ENCODE results near the gene PTPN6. TPM values are rescaled to one million over a fixed set of nuclear protein-coding genes. Genes with fewer than 3 reads are reported as not detected.

The PTPN6 gene
- total and polyA plus RNA-seq, 2 of the 4 experiments (the other 2 are of a cell fraction) = under 0.01 to 0.14 TPM

DNA sequence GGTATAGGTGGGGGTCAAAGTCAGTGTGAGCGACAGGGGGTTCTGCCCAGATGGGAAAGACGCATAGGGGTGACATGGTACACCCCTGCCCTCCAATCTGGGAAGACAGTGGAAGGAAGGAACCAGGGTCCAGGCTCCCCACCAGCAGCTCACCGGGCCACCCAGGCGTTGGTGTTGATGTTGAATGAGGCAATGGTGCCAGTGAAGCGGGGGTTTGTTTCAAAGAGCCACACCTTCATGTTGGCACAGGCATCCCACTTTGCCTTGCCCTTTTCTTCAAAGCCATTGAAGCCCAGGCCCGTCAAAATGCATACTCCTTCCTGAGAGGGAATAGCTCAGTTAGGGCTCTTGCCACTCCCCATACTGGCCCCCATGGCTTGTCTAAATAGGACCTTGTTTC, 27.0 kb downstream of the PTPN6 start:
- Histone ChIP-seq H4K91ac (ENCODE audit: insufficient read depth, low read depth, low read length) (no peak overlapping the region), H3K27me3 (ENCODE audit: control insufficient read depth, insufficient read depth, low read length) (no peaks in the 10 kb centered on the region), H4K20me1 (ENCODE audit: insufficient read depth, low read length) (no peaks in the 10 kb centered on the region), H4K8ac (ENCODE audit: low read depth in 2 of 2, low read length in 2 of 2) (no peak overlapping the region), H3K56ac (ENCODE audit: extremely low read depth, insufficient read depth, low read length) (no peak overlapping the region), H3K23ac (ENCODE audit: low read depth, low read length) (no peak overlapping the region), H3K79me1 (ENCODE audit: low read depth in 1 of 2, low read length in 2 of 2) (peaks cover 10 to 21% of the 10 kb centered on the region in 2 experiments), H3K4me2 (ENCODE audit: low read depth, low read length) (no peak overlapping the region), H2AK9ac (replicated peaks; ENCODE audit: low read depth, low read length, poor library complexity) (no peak overlapping the region), H2AK5ac (ENCODE audit: low read depth, low read length) (no peak overlapping the region), H2BK15ac (ENCODE audit: low read depth, low read length) (no peak overlapping the region), H3K9me3 (ENCODE audit: control insufficient read depth, insufficient read depth, low read length) (no peaks in the 10 kb centered on the region), H3K9ac (ENCODE audit: low read depth, low read length) (no peak overlapping the region), H3K4me3 (ENCODE audit: insufficient read depth, low read depth, low read length) (no peak overlapping the region), H2AFZ (replicated peaks; ENCODE audit: low read length, poor library complexity) (no peak overlapping the region), H3K14ac (replicated peaks; ENCODE audit: low read depth, low read length) (no peak overlapping the region), H3K4me1 (ENCODE audit: control insufficient read depth, insufficient read depth, low read length) (no peaks in the 10 kb centered on the region), H3K18ac (ENCODE audit: low read depth, low read length) (no peak overlapping the region), H3K9me1 (ENCODE audit: insufficient read depth, low read length) (peaks cover 3% of the 10 kb centered on the region; the same call in 1 of the 2 replicates), H3K27ac (ENCODE audit: insufficient read depth, low read length) (no peak overlapping the region), H3K4ac (ENCODE audit: low read depth, low read length) (no peak overlapping the region), H2BK5ac (ENCODE audit: low read depth, low read length, poor library complexity, severe bottlenecking) (no peak overlapping the region), H2BK20ac (ENCODE audit: low read depth, low read length) (no peak overlapping the region), H2BK120ac (ENCODE audit: low read depth, low read length) (no peak overlapping the region), H4K5ac (ENCODE audit: low read depth, low read length) (no peak overlapping the region), H3K36me3 (ENCODE audit: control insufficient read depth, insufficient read depth, low read length) (peaks cover 69% of the 10 kb centered on the region)
- intact Hi-C loops (cut with micrococcal nuclease) (no loop called here), dilution Hi-C loops (cut with HindIII; ENCODE audit: low sequenced_read_pairs, unreplicated experiment) (no loop called here), in situ Hi-C loops (cut with MboI; ENCODE audit: low sequenced_read_pairs) (no loop called here)
- ChIA-PET CTCF (no interaction called here), POLR2A (ENCODE audit: unreplicated experiment) (no interaction called here)
- BruUV-seq (replicated peaks) = no TSS peak
- DNase-seq (no peak), ATAC-seq (ENCODE audit: low read depth) (no peak)
- no peak for TF ChIP-seq POLR2A (IDR thresholded peaks at IDR 0.05; ENCODE audit: low read depth, low read length)
- TF ChIP-seq CEBPB (IDR thresholded peaks at IDR 0.05; ENCODE audit: low read depth, low read length) = no peak
- WGBS, 2 experiments (ENCODE audit: extremely low coverage in 2 of 2, insufficient read length in 1 of 2) = 85% methylated on average over 2 of the region's 6 CpGs; no CpG with 5 or more reads in 1 of the 2 experiments
